ENCODE measurements around the gene ZFP3.

ZFP3 gene

DNA sequence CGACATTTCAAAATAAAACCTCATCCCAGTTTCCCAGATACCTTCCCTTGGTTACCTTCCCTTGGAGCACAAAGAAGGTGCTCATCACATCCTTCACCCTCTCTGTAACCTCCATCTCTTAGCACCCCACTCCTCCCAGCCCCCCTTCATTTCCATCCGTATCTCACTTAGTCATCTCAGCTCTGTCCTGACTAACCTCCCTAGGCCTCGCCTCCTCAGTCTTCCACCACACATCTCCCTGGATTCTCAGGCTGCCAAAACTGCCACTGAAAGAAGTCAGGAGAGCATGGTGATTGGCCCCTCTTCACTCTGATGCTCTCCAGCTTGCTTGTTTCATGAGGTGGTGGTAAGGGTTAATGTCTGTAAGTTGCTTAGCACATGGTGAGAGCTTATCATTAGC is 2.3 kb downstream of the ZFP3 start:
- H3K4me1 ChIP-seq (ENCODE audit: insufficient read depth, insufficient read length), result no peaks in the 10 kb centered on the region
- H3K9ac ChIP-seq (ENCODE audit: insufficient read length, low read depth), result no peak overlapping the region
- TF ChIP-seq ZNF274 (IDR thresholded peaks at IDR 0.05; ENCODE audit: low read depth, low read length), result no peak
- TF ChIP-seq YY1 (IDR thresholded peaks at IDR 0.05; ENCODE audit: insufficient read depth, insufficient read length), result no peak
- TF ChIP-seq SUZ12 (IDR thresholded peaks at IDR 0.05; ENCODE audit: extremely low read depth, insufficient read depth, insufficient read length), result no peak
- DNase-seq (ENCODE audit: low read depth, low spot score), result no peak
- H3K4me3 ChIP-seq (ENCODE audit: insufficient read length, low read depth), result no peak overlapping the region
- no peaks in the 10 kb centered on the region for H3K36me3 ChIP-seq (ENCODE audit: insufficient read depth, insufficient read length, low read length)
- peaks cover 7% of the 10 kb centered on the region for H3K27me3 ChIP-seq (ENCODE audit: insufficient read depth, insufficient read length)
- H3K9me3 ChIP-seq (ENCODE audit: insufficient read depth, low read length), result peaks cover 24% of the 10 kb centered on the region; the same call in 1 of the 2 replicates

GRCh38 chr17:5092218-5093010 is 14.1 kb downstream of the ZFP3 start:
- Histone ChIP-seq H3K36me3 (ENCODE audit: insufficient read depth, insufficient read length, low read length) (peaks cover 5% of the 10 kb centered on the region), H3K4me3 (ENCODE audit: insufficient read length, low read depth) (no peak overlapping the region), H3K9ac (ENCODE audit: insufficient read length, low read depth) (no peak overlapping the region), H3K27me3 (ENCODE audit: insufficient read depth, insufficient read length) (peaks cover 3% of the 10 kb centered on the region), H3K4me1 (ENCODE audit: insufficient read depth, insufficient read length) (no peaks in the 10 kb centered on the region), H3K9me3 (ENCODE audit: insufficient read depth, low read length) (peaks cover 91% of the 10 kb centered on the region)
- TF ChIP-seq SUZ12 (IDR thresholded peaks at IDR 0.05; ENCODE audit: extremely low read depth, insufficient read depth, insufficient read length) (no peak), ZNF274 (IDR thresholded peaks at IDR 0.05; ENCODE audit: low read depth, low read length) (peak; percentile 95)
- DNase-seq (ENCODE audit: low read depth, low spot score), result no peak

GRCh38 chr17:5096731-5097100 is 18.4 kb downstream of the ZFP3 start:
- H3K27me3 ChIP-seq (ENCODE audit: insufficient read depth, insufficient read length), result peaks cover 3% of the 10 kb centered on the region
- no peaks in the 10 kb centered on the region for H3K4me1 ChIP-seq (ENCODE audit: insufficient read depth, insufficient read length)
- no peak overlapping the region for H3K9ac ChIP-seq (ENCODE audit: insufficient read length, low read depth)
- DNase-seq (ENCODE audit: low read depth, low spot score), result no peak
- H3K4me3 ChIP-seq (ENCODE audit: insufficient read length, low read depth), result peak overlapping the region; percentile 76
- H3K9me3 ChIP-seq (ENCODE audit: insufficient read depth, low read length), result peaks cover 51% of the 10 kb centered on the region
- TF ChIP-seq SUZ12 (IDR thresholded peaks at IDR 0.05; ENCODE audit: extremely low read depth, insufficient read depth, insufficient read length), result no peak
- no peak for TF ChIP-seq YY1 (IDR thresholded peaks at IDR 0.05; ENCODE audit: insufficient read depth, insufficient read length)
- TF ChIP-seq ZNF274 (IDR thresholded peaks at IDR 0.05; ENCODE audit: low read depth, low read length), result no peak
- peaks cover 5% of the 10 kb centered on the region for H3K36me3 ChIP-seq (ENCODE audit: insufficient read depth, insufficient read length, low read length)

DNA sequence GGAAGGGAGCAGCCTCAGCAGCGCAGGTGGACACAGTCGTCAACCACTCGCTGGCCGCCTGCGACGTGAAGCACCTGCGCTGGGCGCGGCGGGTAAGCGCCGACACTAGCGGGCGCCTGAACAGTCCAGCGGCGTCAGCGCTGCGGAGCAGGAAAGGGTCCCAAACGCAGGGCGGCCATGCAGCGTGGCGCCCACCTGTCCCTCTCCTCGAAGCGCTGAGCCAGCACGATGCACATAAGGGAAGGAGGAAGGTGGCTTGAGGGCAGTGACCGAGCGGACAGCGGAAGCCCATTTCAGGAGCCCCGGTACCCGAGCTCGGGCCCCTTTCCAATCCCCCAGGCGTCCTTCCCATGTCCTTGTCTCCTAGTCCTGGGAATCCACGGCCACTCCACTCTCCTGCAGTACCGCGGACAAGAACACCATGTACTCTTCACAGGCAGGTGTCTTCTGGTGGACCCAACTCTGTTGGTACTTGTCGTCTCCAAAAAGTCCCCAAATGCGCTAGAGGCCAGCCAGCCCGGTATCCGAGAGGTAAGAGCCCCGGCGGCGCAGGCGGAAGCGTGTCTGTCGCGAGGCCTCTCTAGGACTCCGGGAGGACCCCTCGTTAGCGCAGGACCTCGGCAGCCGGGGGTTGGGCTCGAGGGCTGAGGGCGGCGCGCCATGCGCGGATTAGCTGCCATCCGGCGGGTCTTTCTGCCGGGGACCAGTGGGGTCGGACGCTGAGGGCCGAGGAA is 19.0 kb downstream of the ZFP3 start:
- peak; percentile 71 for DNase-seq (ENCODE audit: low read depth, low spot score)
- H3K4me3 ChIP-seq (ENCODE audit: insufficient read length, low read depth), result peak overlapping the region; percentile 76
- TF ChIP-seq SUZ12 (IDR thresholded peaks at IDR 0.05; ENCODE audit: extremely low read depth, insufficient read depth, insufficient read length), result no peak
- no peak for TF ChIP-seq YY1 (IDR thresholded peaks at IDR 0.05; ENCODE audit: insufficient read depth, insufficient read length)
- no peak for TF ChIP-seq ZNF274 (IDR thresholded peaks at IDR 0.05; ENCODE audit: low read depth, low read length)
- H3K4me1 ChIP-seq (ENCODE audit: insufficient read depth, insufficient read length), result no peaks in the 10 kb centered on the region
- H3K9me3 ChIP-seq (ENCODE audit: insufficient read depth, low read length), result peaks cover 46% of the 10 kb centered on the region
- peaks cover 5% of the 10 kb centered on the region for H3K36me3 ChIP-seq (ENCODE audit: insufficient read depth, insufficient read length, low read length)
- H3K9ac ChIP-seq (ENCODE audit: insufficient read length, low read depth), result peak overlapping the region; percentile 74
- peaks cover 3% of the 10 kb centered on the region for H3K27me3 ChIP-seq (ENCODE audit: insufficient read depth, insufficient read length)

DNA sequence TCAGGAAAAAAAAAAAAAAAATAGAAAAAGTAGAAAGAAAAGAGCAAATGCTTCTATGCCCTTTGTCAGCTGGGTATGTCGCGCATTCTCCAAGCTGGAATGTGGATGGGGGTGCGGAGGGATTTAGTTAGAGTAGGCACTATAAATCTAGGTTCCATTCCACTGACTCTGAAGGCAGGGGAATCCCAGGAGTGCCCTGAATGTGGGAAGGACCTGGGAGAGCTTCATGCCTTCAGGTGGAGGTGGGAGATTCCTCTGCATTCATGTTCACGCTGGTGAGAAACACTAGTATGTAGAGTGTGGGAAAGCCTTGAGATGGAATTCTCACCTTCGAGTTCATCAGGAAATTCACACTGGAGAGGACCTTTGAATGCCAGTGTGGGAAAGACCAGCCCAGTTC is 21.0 kb downstream of the ZFP3 start:
- Histone ChIP-seq H3K4me1 (ENCODE audit: insufficient read depth, insufficient read length) (no peaks in the 10 kb centered on the region), H3K4me3 (ENCODE audit: insufficient read length, low read depth) (no peak overlapping the region), H3K9ac (ENCODE audit: insufficient read length, low read depth) (no peak overlapping the region), H3K9me3 (ENCODE audit: insufficient read depth, low read length) (peaks cover 26% of the 10 kb centered on the region), H3K36me3 (ENCODE audit: insufficient read depth, insufficient read length, low read length) (peaks cover 2% of the 10 kb centered on the region), H3K27me3 (ENCODE audit: insufficient read depth, insufficient read length) (peaks cover 3% of the 10 kb centered on the region)
- no peak for DNase-seq (ENCODE audit: low read depth, low spot score)
- TF ChIP-seq ZNF274 (IDR thresholded peaks at IDR 0.05; ENCODE audit: low read depth, low read length) (no peak), SUZ12 (IDR thresholded peaks at IDR 0.05; ENCODE audit: extremely low read depth, insufficient read depth, insufficient read length) (no peak), YY1 (IDR thresholded peaks at IDR 0.05; ENCODE audit: insufficient read depth, insufficient read length) (no peak)

GRCh38 chr17:5100832-5101231 is 22.6 kb downstream of the ZFP3 start:
- Histone ChIP-seq H3K4me1 (ENCODE audit: insufficient read depth, insufficient read length) (no peaks in the 10 kb centered on the region), H3K9ac (ENCODE audit: insufficient read length, low read depth) (no peak overlapping the region), H3K9me3 (ENCODE audit: insufficient read depth, low read length) (peaks cover 10% of the 10 kb centered on the region), H3K4me3 (ENCODE audit: insufficient read length, low read depth) (no peak overlapping the region), H3K27me3 (ENCODE audit: insufficient read depth, insufficient read length) (peaks cover 3% of the 10 kb centered on the region), H3K36me3 (ENCODE audit: insufficient read depth, insufficient read length, low read length) (peaks cover 6% of the 10 kb centered on the region)
- TF ChIP-seq YY1 (IDR thresholded peaks at IDR 0.05; ENCODE audit: insufficient read depth, insufficient read length), result no peak
- no peak for TF ChIP-seq ZNF274 (IDR thresholded peaks at IDR 0.05; ENCODE audit: low read depth, low read length)
- no peak for TF ChIP-seq SUZ12 (IDR thresholded peaks at IDR 0.05; ENCODE audit: extremely low read depth, insufficient read depth, insufficient read length)
- DNase-seq (ENCODE audit: low read depth, low spot score), result no peak

DNA sequence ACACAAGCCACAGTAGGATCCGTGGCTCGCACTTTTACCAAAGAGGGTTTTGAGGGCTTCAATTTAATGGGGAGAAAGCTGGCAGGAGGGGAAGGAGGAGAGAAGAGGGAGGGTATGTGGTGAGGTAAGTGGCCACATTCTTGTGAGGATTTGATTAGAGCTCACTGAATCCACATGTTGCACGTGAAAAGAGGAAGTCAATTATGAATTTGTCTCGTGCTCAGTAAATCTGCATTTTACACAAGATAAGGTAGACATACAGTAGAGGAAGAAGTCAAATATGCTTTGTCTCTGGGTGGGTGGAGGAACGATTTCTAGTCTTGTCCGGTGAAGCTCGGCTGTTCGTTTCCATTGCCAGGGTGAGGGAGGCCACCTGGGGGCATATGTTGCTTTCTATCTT is 32.5 kb downstream of the ZFP3 start:
- no peaks in the 10 kb centered on the region for H3K9me3 ChIP-seq (ENCODE audit: insufficient read depth, low read length)
- no peaks in the 10 kb centered on the region for H3K4me1 ChIP-seq (ENCODE audit: insufficient read depth, insufficient read length)
- peaks cover 47% of the 10 kb centered on the region for H3K36me3 ChIP-seq (ENCODE audit: insufficient read depth, insufficient read length, low read length)
- peak overlapping the region; percentile 92 for H3K9ac ChIP-seq (ENCODE audit: insufficient read length, low read depth)
- H3K27me3 ChIP-seq (ENCODE audit: insufficient read depth, insufficient read length), result no peaks in the 10 kb centered on the region
- H3K4me3 ChIP-seq (ENCODE audit: insufficient read length, low read depth), result peak overlapping the region; percentile 94
- no peak for TF ChIP-seq YY1 (IDR thresholded peaks at IDR 0.05; ENCODE audit: insufficient read depth, insufficient read length)
- TF ChIP-seq SUZ12 (IDR thresholded peaks at IDR 0.05; ENCODE audit: extremely low read depth, insufficient read depth, insufficient read length), result no peak
- no peak for TF ChIP-seq ZNF274 (IDR thresholded peaks at IDR 0.05; ENCODE audit: low read depth, low read length)
- no peak for DNase-seq (ENCODE audit: low read depth, low spot score)
